DMS114 treated with DMSO at 0.1 percent for 48 hours (cell line): ENCODE measurements around the gene PSTPIP1.

Source experiments
- DNase-seq: peaks from one replicate; lab custom pipeline; 2025; ENCODE audit not compliant: unreplicated experiment; lab: John Stamatoyannopoulos, UW

The PSTPIP1 gene

DNA sequence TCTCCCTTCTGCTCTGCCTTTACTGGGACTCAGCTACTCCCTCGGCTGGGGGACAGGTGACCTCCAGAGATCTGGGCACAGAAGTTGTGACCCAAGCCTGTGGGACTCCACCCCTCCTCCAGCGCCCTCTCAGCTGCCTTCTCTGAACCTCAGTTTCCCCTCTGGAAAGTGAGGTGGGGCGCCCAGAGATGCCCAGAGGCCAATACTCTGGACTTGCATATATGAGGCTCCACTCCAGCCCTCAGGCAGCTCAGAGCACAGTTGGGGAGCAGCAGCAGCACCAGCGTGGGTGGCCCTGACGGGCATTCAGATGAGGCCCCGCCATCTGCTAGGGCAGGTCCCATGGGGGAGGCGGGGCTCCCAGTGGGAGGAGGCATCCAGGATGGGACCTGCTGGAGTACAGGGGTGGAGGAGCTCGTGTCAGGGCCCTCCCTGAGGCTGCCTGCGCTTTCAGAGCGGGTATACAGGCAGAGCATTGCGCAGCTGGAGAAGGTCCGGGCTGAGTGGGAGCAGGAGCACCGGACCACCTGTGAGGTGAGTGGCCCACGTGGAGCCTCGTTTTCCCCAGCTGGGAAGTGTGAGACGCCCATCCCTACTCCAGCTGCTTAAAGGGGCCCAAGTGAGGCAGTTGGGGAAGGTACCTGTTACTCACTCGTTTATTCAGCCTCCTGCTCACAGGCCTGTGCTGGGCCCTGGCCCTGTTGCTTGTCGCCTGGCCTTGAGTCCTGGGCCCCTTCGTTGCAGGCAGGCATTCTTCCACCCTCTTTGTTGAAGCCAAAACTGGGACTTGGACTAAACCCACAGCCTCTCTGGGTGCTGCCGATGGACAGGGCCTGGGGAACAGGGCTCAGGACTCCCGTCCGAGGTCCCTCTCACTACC, 35.4 kb downstream of the PSTPIP1 start:
- DNase-seq: no peak

DNA sequence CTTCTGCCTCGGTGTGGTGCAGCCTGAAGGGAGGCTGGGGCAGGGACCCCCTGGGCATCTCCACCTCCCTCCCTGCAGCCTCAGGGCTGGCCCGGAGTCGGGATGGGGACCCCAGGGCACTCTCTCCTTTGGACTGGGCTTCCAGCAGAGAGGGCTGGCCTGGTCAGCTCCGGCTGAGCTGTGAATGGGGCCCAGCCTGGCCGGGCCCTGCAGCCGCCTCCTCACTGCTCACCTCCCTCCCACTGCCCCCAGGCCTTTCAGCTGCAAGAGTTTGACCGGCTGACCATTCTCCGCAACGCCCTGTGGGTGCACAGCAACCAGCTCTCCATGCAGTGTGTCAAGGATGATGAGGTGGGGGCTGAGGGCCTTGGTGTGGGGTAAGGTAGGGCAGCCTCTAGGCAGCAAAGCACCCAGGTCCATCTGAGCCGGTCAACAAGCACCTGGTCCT, 36.0 kb downstream of the PSTPIP1 start:
- DNase-seq: no peak

DNA sequence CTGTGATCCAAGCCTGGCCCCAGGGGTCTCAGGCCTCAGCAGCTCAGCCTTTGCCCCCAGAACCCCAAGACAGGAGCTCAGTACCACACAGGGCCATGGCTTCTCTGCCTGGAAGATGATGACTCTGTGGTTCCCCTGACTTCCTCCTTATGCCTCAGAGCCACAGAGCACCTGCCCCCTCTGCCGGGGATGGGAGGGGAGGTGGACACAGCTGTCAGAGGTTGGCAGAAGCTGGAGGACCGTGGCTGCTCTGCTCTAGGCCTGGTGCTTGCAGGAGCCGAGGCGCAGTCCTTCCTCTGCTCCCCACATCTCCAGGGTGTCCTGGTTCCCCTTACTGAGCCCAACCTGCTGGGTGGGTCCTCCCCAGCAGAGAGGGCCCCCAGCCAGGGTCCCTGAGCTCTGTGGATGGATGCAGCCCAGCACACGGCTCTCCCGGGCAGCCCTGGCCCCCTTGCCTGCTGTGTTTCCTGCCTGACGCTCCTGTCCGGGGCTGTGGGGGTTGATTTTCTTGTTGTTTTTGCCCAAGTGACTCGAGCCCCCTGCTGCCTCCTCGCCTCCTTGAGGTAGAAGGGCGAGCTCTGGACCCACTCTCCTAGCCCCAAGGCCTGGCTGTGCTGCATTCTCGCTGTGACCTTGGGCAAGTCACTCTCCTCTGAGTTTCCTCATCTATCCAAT, 36.6 kb downstream of the PSTPIP1 start:
- DNase-seq: no peak

DNA sequence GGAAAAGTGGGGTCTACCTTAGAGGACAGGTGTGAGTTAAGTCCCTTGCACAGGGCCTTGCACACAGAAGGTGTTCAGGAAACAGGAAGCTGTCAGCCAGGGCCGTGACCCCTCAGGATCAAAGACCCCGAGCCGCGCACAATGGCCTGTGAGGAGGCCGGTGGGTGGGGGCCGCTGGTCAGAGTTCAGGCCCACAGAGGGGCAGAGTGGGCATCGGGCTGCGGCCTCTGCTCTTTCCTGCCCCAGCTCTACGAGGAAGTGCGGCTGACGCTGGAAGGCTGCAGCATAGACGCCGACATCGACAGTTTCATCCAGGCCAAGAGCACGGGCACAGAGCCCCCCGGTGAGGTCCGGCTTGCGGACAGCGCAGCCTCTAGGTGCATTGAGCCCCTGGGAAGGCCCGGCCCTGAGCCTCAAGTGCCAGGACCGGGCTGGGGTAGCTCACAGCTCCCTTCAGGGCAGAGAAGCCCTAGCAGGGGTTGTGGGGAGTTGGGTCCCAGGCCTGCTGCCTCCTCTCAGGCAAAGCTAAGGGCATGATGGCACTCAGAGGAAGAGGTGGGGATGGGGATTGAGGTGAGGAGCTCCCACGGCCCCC, 37.2 kb downstream of the PSTPIP1 start:
- no peak for DNase-seq

DNA sequence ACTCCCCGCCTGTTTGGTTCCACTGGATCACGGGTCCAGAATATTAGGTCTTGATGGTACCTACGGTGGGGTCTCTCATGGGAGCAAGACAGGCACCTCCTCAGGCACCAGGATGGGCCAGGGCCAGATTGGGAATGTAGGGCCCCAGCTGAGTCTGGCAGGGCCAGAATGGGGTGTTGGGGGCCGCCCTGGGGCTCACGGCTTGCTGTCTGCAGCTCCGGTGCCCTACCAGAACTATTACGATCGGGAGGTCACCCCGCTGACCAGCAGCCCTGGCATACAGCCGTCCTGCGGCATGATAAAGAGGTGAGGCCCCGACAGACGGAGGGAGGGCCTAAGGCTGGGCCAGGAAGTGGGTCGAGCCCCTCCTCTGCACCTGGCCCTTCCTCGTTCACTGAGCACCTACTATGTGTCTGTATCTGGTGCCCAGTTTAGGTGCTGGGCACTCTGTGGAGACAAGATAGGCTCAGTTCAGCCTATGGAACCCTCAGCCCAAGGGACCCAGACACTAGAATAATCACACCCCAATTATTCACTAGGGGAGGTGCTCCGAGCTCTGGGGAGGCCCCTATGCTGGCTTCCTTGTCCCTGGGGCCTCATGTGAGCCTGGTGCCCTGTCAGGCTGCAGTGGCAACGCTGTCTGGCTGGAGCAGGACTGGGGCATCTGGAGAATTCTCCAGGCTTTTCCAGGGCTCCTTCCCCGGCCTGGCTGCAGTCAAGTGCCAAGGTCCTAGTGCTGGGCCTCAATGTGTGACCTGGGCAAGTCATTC, 37.9 kb downstream of the PSTPIP1 start:
- no peak for DNase-seq

DNA sequence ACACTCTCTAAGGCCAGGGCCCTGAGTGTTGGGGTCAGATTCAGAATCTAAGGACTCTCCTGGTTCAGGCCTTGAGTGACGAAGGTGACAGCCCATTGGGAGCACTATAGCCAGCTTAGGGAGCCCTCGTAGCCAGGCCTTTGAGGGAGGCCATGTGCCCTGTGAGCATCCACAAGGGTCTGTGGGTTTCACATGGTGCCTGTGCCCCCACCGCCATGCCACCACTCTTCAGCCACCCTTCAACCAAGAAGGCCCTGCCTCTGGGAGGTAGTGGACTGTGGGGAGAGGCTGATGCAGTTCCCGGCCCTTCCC, 38.4 kb downstream of the PSTPIP1 start:
- DNase-seq: no peak

DNA sequence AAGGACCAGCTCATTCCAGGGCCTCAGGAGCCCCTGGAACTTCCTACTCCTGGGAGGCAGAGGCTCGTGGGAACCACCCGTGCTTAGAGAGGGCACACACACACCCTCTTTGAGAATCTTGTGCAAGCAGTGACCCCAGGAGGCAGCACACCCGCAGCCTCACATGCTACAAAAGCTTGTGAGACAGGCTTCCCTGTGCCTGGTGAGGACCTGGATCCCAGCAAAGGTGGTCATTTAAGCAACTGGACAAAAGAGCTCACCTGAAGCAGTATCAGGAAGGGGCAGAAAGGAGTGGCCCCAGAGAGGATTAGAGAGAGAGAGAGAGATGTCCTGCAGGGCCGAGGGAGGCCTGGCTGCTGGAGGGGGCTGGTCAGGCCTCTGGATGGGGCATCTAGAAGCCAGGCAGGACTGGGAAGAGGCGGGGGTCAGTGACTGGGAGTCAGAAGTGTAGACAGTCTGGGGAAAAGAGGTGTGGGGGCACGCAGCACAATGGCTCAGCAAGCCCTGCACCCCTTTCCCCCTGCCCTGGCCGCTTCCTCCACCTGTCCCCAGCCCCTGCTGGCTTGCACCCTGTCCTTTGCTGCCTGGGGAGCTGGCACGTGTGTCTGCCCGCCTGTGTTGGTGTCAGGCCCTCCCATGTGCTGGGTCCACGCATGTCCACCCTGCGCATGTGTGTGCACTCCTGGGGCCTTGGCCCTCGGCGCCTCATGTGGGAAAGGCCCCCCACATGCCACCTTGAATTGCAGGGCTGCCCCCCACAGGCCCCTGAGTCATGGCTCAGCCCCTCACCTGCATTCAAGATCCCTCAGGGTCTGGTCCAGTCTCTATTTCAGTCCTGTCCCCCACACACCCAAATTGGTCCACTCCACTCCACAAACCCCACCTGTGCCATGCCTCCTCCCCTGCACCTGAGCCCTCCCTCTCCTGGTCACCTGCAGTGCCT, 39.1 kb downstream of the PSTPIP1 start:
- no peak for DNase-seq

DNA sequence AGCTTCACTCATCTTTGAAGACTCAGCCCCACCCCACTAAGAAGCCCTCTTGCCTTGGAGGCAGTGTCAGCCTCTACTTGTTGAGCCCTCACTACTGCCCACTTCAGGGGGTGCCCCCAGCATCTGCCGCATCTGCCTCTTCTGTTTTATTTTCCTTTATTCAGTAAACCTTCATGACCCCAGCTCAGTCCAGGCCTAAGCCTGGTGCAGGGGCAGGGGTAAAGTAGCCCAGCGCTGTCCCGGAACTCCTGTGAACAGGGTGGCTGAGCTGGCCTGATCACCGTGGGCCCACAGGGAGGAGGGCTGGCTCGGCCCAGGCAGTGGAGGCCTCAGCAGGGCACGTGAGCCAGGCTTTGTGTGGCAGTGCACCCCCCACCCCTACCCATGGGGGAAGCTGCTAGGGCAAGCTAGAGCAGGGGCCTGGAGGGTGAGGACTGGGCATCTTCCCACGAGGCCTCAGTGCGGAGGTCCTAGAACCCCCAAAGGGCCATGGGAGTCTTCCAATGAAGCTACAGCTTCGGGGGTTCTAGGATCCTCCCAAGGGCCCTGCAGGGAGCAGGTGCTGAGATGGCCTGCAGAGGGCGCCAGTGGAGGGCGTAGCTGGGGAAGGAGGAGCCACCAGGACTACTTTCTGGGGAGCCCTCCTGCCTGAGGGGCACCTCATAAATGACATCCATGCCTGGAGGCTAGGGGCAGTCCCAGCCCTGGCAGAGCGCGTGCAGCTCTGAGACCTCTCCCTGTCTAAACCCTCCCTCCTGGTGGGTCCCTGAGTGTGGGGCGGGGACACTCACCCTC, 40.0 kb downstream of the PSTPIP1 start:
- DNase-seq: no peak

DNA sequence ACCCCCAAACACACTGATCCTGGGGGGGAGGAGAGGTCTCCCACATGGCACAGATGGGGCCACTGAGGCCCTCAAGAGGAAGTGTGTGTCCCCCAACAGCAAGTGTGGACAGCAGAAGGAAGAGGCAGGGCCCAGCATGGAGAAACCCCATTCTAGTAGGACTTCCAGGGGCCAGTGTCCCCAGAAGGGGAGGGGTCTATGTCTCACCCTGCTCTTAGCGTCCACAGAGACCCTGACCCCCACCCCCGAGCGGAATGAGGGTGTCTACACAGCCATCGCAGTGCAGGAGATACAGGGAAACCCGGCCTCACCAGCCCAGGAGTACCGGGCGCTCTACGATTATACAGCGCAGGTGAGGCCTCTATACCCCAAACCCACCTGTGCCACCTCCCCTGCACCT, 40.7 kb downstream of the PSTPIP1 start:
- no peak for DNase-seq

DNA sequence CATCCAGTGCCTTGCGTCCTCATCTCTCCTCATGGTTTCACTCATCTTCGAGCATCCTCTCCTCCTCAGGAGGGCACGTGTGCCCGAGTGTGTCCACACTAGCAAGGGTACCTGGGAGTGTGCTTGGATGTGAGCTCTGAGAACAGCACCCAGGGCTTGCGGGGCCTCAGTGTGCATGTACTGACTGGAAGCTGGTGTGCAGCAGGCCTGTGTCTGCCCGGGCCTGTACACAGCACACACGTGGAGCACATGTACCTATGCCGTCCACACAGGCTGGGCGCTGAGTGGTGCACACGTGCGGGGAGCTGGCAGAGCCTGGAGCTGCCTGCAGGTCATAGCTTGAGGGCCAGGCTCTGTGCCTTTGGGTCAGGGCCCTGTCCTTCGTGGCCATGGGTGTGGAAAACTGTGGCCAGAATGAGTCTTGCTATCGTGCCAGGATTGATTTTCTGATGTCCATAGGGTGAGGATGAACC, 41.1 kb downstream of the PSTPIP1 start:
- DNase-seq: no peak

DNA sequence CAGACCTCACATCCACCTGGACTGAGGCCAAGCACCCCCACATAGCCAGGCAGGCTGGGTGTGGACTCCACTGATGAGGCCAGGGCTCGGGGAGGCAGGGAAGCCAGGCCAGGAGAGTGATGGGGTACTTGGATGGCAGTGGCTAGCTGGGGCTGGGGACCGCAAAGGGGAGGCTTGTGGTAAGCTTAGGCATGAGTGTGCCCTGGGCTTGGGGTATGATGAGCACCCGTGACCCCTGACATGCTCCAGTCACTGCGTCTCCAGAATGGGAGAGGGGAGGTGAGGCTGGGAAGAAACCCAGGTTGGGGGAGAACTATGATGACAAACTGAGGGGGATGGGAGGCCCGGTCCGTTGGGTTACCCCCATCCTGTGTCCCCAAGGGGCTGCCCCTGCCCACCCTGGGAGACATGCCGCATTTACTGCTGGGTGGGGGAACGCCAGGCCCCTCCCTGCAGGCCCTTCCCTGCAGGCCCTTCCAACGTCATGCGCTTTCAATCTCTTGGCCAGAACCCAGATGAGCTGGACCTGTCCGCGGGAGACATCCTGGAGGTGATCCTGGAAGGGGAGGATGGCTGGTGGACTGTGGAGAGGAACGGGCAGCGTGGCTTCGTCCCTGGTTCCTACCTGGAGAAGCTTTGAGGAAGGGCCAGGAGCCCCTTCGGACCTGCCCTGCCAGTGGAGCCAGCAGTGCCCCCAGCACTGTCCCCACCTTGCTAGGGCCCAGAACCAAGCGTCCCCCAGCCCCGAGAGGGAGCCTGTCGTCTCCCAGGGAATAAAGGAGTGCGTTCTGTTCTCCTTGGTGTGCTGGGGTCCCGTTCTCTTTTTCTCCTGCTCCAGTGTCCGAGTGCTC, 41.8 kb downstream of the PSTPIP1 start:
- no peak for DNase-seq

DNA sequence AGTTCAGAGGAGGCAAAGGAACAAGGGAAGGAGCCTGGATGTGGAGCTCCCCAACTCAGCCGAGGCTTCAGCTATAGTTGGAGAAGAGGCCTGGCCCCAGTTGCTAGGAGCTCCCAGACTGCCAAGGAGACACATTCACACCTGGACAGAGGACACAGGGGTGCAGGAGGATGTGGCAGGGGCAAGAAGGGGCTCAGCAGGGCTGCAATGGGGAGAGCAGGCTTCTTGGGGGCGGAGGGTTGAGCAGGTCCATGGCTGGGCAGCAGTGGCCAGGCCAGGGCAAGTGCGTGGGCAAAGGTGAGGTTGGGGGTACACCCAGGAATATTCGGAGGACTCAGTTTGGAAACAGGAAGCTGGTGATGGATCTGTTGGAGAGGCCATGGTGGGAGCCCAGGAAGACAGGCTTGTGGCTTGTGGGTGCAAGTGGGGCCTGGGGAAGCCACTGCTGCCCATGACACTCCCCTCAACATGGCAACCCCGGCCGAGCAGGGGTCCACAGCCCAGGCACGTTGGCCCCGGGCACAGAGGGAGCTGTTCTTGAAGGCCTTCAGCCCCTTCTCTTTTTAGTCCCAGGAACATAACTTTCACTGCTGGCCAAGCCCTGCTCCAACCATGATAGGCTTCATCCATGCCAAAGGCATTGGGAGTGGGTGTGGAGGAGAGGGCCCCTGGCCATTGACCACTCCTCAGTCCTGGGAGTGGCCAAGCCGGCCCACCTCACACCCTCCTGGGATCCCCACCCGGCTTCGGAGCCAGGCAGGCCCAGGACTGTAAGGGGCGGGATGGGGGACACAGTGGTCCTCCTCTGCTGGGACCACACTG, 42.7 kb downstream of the PSTPIP1 start:
- no peak for DNase-seq

DNA sequence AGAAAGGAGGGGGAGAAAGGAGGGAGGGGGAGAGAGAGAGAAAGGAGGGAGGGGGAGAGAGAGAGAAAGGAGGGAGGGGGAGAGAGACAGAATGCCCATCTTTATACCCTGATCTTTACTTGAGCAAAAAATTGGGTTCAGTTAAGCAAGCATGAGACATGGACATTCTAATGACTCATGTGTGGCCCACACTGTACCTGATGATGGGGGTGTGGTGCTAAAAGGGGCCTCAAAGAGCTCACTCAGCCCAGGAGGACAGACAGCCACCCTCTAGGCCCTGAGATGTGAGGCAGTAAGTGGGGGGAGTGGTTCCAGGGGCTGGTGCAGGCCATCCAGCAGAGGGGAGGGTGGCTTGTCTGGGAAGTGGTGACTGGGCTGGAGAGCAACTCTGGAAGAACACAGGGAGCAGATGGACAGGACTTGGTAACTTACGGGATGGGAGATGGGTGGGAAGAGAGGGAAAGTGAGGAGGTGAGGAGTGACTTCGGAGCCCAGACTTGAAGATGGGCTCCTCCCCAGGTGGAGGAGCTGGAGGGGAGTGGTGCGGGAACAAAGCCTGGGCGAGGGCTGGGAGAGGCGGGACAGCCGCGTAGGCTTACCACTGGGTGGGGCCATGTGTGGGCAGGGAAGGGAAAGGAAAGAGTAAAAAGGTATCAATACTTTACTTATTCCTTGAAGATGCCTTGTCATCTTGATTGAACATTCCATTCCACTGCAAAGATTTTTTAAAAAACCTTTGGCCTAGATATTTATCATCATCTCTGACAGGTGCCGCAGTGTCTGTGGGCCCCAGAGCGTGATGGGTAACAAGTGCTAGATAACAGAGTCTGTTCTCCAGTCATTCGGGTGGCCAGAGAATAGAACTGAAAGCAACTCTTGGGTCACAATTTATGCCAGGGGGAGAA, 43.6 kb downstream of the PSTPIP1 start:
- DNase-seq: no peak

DNA sequence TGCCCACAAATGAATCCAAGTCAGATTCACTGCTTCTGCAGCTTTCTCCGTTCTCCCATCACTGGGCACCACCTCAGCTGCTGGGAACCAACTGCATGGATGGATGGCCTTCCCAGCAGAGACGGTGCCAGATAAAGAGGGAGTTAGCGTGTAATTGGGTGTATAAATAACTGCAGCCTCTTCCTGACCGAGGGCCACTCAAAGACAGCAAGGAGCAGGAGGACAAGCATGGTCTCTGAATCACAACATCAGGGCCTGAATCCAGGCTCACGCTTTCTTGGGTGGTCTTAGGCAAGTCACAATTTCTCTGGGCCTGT, 44.2 kb downstream of the PSTPIP1 start:
- DNase-seq: no peak

DNA sequence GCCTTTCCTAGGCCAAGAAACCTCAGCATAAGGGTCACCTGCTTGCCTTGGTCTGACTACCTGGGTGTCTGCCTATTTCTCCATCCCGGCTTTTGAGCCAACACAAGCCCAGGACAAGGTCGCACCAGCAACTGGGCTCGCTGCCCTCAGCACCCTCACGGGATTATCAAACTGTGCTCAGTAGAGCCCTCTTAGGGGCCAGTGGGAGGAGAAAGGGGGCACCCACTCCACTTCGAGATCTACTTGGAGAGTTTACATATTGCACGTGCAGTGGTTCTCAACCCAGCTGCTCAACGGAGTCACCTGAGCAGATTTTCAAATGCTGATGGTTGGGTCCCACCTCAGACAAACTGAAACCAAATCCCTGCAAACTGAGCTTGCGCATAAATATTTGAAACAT, 44.9 kb downstream of the PSTPIP1 start:
- DNase-seq: no peak

DNA sequence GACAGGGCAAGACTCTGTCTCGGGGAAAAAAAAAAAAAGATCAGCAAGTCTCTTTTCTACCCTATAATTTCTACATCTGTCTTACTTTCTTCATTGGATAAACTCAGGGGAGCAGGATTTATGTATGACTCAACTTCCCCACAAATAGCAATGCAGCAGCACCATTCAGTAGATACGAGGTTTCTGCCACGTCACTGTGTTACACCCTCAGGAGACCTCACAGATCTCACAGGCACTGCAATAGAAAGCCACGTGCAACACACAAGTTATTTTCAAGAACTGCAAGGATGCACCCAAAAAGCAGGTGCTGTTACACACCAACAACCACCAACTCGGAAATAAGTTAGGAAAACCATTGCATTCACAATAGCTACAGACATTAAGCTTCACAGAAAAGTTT, 45.7 kb downstream of the PSTPIP1 start:
- no peak for DNase-seq
